Stimulated activated CD8-positive, alpha-beta memory T cell treated with anti-CD3 and anti-CD28 coated beads, Interleukin-4, amount 100 ng/mL, for 48 hours (primary cell): Measurements from ENCODE around the gene YTHDF1.
"Not testable (repeated sequence)": the region's sequence is repeated elsewhere in the genome, so short reads cannot be mapped to it uniquely, and the experiment has no call there.

Experiments used
- DNase-seq: peaks from one replicate; pipeline ENCODE4 v3.0.0-alpha.2; 2020

The YTHDF1 gene

GRCh38 chr20:63167918-63168520, 47.9 kb downstream of the YTHDF1 start:
- no peak for DNase-seq

DNA sequence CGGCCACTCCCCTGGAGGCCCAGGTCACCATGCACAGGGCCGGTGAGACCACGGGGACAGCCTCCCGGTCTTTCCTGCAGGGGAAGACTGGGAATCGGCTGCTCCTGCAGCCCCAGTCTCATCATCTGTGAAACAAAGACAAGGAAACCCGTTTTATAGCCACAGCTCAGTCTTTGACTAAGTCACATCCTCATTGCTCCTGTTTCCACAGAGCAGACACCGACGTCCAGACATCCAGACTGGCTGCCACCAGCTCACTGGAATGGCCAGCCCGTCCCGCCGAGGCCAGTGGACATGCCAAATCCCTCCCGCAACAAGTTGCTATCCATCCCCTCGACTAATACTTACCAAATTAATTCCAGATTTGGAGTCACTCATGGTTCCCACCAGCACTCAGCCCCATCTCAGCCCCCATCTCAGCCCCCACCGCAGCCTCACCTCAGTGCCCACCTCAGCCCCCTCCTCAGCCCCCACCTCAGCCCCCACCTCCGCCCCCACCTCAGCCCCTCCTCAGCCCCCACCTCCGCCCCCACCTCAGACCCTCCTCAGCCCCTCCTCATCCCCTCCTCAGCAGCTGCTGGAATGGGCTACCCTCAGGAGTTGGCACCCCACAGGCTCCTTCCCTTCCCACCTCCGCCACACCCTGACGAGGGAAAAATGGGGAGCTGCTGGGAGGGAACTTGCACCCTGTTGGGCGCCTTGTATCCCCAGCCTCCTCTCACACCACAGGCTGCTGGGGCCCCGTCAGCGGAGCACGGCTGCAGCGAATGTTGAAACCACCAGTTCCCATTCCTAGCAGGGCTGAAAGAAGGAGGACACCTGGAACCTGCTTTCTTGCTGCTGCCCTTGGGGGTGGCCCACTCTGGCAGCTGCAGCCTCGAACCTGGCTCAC, 48.7 kb downstream of the YTHDF1 start:
- no peak for DNase-seq

DNA sequence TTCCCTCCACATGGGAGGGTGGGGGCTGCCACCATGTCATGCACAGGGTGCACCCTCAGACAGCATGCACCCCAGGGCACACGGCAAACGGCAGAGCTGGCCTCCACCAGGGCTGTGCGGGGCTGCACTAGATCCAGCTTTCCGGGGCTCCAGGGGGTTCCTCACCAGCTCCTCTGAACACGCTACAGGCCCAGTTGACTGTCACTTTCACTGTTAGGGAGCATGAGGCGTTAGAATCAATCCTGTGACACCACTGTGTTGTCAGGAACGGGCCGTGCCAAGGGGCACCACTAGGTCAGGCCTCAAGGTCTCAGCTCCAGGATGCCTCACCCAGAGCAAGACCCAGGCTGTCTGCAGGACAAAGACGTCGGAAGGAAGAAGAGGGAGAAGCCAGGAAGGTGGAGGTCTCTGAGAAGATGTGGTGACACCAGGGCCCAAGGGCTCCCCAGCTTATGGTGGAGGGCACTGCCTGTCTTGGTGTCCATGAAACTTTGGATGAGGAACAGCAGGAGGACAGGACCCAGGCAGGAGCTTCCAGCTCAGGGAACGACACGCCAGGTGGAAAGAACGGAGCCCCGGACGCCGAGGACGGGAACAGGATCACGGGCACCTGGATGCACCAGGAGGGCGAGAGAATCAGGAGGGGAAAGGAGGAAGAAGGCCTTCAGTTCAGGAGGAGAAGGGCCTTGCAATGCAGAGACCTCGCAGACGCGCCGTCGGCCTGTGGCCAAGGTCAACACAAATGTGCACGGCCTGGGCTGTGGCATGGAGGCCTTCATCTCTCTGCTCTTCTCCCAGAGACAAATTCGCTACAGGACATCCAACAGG, 49.5 kb downstream of the YTHDF1 start:
- DNase-seq, result no peak

DNA sequence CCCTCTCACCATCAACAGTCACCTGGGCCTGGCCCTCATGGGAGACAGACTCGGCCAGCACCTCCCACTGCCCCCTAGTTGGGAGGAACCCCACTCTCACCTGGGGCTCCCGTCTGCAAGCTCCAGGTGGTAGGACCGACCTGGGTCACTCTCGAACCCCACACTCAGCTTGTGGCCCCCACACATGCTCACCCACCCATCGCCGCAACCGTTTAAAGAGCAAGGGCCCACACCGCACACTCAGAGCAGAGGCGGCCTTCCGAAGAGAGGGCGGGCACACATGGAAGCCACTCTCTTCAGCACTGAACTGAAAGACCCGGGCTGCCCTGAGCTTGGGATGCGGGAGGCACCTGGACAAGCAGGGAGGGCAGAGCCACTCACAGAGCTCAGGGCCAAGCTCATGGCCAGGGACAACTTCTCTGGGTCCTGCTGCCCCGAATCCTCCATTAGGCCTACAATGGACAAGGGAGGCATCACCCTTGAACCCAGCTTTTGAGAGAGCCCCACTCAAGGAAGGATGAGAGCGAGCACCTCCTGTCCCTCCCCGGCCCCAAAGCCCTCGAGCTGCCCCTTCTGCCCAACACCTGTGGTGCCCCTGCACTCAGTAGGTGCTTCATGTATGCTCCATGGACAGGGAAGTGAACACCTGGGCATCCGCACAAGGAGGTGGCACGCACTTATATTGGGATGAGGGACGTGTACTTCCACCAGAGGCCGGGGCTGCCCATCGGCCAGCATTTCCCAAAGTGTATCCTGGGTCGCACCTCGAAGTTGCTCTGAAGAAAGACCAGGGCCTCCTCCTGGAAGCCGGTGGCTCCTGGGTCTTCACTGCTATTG, 50.4 kb downstream of the YTHDF1 start:
- no peak for DNase-seq

GRCh38 chr20:63164484-63165355, 51.2 kb downstream of the YTHDF1 start:
- no peak for DNase-seq

- no peak for DNase-seq
These were observed 52.1 kb downstream of the YTHDF1 start for GRCh38 chr20:63163596-63164483.

- no peak for DNase-seq
These were observed 52.8 kb downstream of the YTHDF1 start for GRCh38 chr20:63163171-63163570.

GRCh38 chr20:63162206-63162795, 53.6 kb downstream of the YTHDF1 start:
- no peak for DNase-seq

DNA sequence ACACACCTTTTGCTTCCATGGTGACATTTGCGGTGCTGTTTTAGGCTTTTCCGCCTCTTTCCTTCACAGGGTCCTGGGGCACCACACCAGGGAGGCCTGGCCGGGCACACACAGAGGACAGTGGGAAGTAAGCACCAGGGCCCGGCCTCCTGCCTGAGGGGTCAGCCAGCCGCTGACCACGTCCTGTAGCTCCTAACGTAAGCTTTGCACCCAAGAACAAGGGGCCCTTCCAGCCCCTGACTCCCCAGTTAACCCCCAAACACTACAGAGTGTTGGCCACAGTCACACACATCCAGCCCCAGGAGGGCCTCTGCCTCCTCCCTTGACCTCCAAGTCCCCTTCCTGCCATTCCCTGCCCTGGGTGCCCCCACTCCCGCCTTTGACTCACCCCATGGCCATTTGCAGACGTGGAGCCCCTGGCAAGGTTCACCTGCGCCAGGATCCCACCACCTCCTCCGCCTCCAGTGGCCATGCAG, 54.7 kb downstream of the YTHDF1 start:
- no peak for DNase-seq

GRCh38 chr20:63160641-63161175, 55.2 kb downstream of the YTHDF1 start:
- no peak for DNase-seq

- DNase-seq, result no peak
These were observed 55.9 kb downstream of the YTHDF1 start for GRCh38 chr20:63159826-63160640.

DNA sequence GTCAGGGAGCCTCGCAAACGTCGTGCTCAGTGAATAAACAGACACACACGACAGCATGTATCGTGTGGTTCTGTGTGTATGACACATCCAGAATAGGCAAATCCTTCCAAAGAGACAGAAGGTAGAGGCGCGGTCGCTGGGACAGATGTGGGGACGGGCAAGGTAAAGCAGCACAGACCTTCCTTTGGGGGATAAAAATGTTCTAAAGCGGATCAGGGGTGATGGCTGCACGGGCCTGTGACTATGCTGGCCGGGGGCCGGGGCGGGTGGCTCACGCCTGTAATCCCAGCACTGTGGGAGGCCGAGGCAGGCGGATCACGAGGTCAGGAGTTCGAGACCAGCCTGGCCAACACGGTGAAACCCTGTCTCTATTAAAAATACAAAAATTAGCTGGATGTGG, 56.7 kb downstream of the YTHDF1 start:
- not testable (repeated sequence) for DNase-seq

DNA sequence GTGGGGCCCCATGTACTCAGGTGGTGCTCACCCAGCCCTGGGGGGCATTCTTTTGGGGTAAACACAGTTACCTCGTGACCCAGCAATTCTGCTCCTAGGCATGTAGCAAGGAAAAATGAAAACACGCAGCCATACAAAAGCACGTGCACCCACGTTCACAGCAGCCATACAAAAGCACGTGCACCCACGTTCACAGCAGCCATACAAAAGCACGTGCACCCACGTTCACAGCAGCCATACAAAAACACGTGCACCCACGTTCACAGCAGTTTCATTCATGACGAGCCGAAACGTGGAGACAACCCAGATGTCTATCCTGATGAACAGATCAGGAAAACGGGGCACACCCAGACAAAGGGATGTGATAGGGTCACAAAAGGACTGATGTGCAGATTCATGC, 57.1 kb downstream of the YTHDF1 start:
- DNase-seq, result no peak

- no peak for DNase-seq
These were observed 57.6 kb downstream of the YTHDF1 start for GRCh38 chr20:63158352-63158751.

DNA sequence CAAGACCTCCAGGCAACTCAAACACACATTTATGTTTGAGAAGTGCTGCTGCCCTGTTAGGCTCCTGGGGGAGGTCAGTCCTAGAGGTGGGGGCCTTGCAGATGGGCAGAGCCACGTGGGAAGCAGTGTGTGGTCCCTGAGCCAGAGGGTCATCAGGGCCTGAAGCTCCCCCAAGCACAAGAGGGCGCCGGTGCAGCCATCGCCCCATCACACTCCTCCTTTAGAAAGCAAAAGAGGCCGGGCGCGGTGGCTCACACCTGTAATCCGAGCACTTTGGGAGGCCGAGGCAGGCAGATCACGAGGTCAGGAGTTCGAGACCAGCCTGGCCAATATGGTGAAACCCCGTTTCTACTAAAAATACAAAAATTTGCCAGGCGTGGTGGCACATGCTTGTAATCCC, 58.5 kb downstream of the YTHDF1 start:
- DNase-seq, result not testable (repeated sequence)

GRCh38 chr20:63156221-63156671, 59.7 kb downstream of the YTHDF1 start:
- DNase-seq, result no peak

DNA sequence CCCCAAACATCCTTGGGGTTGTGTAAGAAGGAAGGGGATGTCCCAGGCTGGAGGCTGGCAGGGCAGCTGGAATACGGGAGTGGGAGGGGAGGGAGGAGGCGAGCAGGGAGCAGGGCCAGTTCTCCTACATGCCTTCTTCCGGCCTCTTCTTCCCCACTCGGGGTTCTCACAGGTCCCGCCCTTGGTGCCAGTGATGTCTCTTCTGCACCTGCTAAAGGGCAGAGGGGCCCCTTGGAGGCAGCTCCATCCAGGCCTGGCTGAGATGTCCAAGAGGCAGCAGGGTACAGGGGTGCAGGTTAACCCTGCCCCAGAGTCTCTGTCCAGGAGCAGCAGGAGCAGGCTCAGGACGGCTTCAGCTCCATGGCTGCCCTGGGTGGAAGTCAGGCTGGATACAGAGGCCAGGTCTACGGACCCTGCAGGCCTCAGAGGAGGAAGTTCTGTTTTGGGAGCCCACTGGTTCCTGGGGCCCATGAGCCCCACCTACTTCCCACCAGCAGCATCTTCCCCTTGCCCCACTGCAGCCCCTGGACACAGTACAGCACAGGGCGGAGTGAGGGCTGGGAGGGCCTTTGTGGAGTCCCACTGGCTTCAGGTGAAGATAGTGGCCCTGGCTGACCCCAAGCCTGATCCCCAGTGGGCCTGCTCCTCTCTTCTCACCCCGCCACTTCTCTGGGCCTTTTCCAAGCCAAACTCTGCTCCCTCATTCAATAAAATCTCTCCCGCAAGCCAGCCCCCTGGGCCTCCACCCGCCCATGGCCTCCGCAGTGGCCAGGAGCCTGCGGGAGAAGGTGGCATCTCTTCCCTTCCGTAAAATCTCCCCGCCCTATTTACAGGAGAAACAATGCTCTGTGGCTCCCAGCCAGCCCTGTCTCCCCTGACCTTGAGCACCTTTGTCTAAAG, 60.4 kb downstream of the YTHDF1 start:
- DNase-seq, result no peak

DNA sequence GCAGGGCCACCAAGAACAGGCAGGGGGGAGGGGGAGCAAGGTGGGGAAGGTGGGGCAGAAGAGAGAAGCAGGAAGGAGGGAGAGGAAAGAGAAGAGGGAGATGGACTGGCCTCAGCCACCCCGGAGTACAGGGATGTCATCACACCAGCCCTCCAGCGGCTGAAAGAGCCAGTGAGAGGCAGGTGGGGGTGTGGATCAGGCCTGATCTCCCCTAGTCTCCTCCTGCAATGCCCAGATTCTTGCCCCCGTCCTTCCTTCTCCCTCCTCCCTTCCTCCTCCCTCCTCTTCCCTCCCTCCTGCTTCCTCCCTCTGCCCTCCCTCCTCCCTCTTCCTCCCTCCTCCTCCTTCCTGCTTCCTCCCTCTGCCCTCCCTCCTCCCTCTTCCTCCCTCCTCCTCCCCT, 61.5 kb downstream of the YTHDF1 start:
- DNase-seq, result no peak
